GM18868 (cell line): ENCODE results near the gene AKT1S1.
"Not testable (repeated sequence)": the region's sequence is repeated elsewhere in the genome, so short reads cannot be mapped to it uniquely, and the experiment has no call there.

ENCODE experiments used
- ATAC-seq: cut with Tn5 transposase; IDR thresholded peaks from one replicate; pipeline ENCODE4 v1.9.1; 2021; ENCODE audit warnings: mild to moderate bottlenecking, moderate library complexity; ENCODE audit not compliant: unreplicated experiment

AKT1S1 gene

GRCh38 chr19:49877020-49877878 is at the start of gene AKT1S1, which contains the start of gene TBC1D17:
Gene AKT1S1, minus strand, starts transcription at chr19:49877355. Its CDS starts 4,060 bp downstream, at chr19:49873295.
Gene TBC1D17, plus strand, starts transcription at chr19:49877702. Its CDS starts 22 bp downstream, at chr19:49877724.
- ATAC-seq: peak; percentile 53

DNA sequence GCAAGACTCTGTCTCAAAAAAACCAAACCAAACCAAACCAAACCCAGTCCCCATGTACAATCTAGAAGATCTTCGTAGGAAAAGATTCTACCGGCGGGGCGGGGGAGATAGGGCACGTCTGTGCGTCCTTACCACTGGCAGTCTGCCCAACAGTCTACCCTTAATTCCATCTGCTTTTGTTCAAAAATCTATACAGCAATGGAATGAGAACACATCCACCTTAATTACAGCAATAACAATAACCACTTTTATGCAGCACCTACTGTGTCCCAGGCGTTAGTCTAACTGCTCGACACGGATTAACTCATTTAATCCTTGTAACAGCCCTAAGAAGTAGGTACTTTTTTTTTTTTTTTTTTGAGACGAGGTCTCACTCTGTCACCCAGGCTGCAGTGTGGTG is 49.4 kb upstream of the AKT1S1 start:
- no peak for ATAC-seq

- ATAC-seq: no peak
Observed at GRCh38 chr19:49925486-49925885, 48.3 kb upstream of the AKT1S1 start.

- not testable (repeated sequence) for ATAC-seq
Observed at GRCh38 chr19:49924881-49925210, 47.7 kb upstream of the AKT1S1 start.

DNA sequence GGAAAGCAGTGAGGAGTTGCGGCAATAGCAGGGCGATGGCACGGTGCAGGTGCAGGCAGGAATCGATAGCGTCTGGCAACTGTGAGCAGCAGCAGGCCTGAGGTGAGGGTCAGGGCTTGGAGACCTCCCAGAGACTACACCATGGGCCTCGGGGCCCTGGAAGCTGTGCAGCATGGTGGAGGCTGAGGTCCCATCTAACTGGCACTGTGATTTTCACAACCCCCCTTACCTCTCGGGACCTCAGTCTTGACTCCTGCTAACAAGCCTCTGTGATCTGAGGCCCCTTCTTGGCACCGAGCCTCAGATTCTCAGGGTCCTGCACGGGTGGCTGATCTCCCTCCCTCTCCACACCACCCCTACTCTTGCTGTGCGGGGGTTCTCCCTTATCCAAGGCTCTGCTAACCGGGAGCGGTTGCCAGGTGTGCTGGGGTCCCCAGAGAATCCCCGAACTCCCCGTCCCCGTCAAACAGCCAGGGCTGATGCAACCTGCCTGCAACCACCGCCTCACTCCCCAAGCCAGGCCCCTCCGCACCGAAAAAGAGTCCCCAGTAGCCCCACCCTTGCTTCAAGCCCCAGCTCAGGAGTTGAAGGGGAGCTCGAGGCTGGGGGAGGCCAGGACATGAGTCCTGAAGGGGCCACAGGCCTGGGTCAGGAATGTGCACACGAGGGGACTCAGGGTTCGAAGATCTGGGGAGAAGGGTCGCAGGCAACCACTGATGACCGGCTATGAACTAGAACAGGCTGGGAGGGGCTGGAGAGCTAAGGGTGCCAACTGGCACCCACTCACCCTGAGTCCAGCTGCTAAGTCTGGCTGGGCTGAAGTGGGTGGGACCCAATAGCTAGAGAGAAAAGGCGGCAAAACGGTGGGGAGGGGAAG is 47.1 kb upstream of the AKT1S1 start:
- ATAC-seq: no peak

GRCh38 chr19:49923055-49924003 is 46.2 kb upstream of the AKT1S1 start:
- no peak for ATAC-seq

DNA sequence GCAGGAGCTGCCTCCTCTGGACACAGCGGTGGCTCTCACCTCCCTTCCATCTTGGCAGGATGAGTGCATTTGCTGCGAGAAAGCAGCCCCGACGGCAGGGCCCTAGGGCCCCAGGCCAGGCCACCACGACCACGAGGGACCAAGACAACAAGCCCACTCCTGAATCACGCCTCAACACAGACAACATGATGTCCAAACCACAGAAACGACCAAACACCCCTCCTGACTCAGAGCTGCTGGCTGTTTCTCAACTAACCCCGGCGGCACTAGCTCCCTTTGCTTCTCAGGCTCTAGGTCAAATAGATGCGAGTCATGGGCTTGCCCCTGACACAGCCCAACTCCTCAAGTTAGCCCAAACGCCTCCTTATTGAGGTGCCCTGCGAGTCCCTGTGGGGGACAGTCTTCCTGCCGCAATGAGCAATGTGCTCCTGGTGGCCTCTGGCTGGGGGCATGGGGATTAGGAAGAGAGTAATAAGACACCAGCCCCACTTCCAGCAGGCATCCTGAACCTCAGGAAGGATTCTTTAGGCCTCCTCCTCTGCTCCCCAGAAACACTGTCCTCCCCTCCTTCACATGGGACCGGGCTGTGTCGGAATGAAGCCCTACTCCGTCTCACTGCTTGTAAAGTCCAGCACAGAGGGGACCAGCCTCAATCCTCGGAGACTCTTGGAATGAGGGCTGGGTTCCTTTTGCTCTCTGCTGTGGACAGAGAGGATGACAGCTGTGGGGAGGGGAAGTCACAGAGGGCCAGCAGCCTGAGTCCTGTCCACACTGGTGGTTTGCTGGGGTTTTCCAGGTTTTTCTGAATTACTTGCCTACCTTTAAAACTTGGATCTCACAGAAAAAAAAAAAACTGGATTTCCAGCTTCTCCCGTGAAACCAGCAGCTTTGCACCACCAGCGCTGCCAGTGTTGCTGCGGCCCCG is 45.0 kb upstream of the AKT1S1 start:
- no peak for ATAC-seq

DNA sequence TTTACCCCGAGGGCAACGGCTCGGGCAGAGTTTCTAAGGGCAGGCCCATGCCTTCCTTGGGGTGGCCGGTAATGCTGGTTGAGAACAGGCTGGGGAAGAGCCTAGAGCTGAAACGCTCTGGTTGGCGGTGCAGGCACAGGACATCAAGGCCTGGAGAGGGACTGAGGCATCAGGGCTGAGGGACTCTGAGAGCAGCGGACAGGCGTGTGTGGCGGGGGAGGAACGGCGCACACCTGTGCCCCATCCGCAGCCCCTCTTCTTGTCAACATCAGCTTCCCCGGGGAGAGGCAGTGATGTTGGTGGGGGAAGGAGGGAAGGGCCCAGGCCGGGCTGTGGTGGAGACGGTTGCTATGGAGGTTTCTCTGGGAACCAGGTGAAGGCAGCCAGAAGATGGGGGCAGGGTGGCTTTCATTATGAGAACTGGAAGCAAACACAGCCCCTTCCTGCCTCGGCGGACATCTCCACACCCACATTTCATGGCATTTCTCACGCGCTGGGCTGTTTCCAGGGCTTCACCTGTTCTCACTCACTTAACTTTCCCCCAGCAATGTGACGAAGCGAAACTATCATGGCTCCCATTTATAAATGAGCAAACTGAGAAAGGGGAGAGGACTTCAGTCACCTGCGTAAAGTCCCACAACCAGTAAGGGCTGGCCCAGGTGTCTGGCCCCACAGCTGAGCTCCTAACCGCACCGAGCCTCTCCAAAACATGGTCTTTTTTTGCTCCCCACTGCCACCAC is 43.6 kb upstream of the AKT1S1 start:
- no peak for ATAC-seq

DNA sequence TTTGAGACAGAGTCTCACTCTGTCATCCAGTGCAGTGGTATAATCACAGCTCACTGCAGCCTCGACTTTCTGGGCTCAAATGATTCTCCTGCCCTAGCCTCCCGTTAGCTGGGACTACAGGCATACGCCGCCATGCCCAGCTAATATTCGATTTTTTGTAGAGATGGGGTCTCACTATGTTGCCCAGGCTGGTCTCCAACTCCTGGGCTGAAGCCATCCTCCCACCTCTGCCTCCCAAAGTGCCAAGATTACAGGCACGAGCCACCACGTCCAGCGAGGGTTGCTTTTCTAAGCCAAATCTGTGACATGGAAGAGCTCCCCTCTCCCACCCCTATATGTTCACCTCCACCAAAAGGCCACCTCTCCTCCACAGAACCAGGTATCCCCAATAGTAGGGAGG is 40.9 kb upstream of the AKT1S1 start:
- ATAC-seq: no peak

DNA sequence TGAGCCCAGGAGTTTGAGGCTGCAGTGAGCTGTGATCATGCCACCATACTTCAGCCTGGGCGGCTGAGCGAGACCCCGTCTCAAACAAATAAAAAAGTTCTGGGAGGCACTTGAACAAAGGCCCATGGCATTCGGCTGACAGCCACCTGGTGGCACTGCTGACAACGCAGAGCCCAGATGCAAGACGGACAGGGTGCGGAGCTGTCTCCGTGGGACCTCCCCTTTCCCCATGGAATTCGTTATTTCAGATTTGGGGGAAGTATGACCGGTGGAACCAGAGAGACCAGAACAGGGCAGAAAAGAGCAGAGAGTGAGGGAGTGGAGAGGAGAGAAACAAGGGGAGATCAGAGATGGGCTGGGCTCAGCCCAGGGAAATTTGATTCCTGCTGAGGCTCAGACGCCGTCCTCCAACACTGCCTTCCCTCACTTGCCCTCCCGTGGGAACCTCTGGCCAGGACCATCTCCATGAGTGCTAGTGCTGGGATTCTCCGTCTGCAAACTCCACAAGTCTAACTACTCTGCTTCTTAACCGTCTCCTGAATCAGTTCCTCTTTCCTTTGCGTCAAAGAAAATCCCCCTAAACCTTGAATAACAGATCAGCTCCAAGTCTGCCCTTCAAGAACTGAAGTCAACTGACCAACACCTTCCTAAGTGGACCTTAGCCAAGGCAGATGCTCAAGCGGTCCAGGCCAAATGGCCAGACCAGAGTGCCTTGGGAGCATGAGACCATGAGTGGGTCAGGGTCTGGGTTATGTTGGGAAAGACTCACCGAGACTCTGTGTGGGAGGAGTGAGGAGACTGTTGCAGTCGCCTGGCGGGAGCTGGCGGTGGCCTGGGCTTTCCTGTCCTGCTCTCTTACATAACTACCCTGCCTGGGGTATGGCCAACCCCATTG is 39.9 kb upstream of the AKT1S1 start:
- no peak for ATAC-seq

GRCh38 chr19:49915271-49915670 is 38.1 kb upstream of the AKT1S1 start:
- no peak for ATAC-seq

DNA sequence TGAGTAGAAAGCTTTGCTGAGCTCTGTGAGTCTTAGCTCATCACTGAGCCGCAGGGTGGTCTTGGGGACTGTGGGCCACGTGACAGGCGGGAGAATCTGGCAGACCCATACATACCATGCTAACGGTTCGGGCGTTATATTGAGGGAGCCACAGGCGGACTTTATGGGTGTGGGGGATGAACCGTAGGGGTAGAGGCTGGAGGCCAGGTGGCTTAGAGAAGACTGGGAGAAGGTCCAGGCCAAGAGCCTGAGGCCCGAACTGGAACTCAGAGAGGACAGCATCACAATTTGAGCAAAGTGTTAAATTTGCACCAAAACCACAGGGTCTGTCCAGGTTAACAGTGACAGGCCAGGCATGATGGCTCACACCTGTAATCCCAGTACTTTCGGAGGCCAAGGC is 36.6 kb upstream of the AKT1S1 start:
- no peak for ATAC-seq

GRCh38 chr19:49912965-49913685 is 36.0 kb upstream of the AKT1S1 start:
- no peak for ATAC-seq

DNA sequence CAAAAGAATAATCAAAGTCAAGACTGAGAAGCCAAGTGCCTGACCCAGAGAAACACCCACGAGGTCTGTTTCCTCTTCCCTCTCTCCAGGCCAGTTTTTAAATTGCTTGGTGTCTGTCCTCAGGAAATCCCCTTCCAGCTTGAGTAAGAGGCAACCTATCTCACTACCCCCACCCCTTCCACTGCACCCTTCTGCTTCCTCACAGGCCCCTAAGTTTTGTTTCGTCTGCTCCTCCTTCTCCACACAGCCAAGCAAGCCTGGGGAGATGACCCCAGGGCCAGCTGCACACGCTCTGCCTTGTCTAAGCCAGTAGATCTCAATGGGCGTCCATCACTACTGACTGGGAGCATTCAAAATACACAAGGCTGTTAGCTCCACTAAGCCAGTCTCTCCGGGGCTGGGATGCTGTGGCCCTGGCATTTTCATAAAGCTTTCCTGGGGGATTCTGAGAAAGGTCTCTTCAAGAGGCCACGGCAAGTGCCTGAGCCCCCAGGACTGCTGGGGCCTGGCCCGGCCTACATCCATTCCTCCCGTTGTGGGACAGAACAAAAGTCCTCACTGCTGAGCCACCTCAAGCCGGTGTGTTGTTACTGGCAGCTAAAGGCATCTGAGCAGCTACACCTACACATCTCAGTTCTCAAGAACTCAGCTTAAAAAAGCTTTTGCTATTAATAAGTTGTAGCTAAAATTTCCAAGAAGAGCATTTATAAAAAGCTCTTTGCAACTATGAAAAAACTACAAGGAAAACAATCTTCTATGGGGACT is 34.4 kb upstream of the AKT1S1 start:
- peak; percentile 40 for ATAC-seq

DNA sequence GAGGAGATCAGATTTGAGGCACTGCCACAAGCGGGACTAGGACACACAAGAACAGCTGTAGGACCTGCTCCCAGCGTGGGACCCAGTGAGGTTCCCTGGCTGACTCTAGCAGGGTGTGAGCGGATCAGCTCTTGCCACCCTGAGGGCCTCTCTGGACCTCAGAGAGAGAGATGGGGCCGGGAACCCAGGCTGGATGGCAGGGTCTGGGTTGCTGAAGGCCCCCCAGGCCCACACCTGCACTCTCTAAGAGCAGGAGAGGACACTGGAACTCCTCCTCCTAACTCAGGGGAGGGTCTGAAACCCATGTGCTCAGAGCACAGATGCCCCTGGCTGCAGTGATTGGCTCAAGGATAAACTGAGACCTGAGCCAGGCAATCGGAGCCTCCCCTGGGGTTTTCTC is 33.0 kb upstream of the AKT1S1 start:
- ATAC-seq: no peak
